ENCODE data around the gene TNFSF12.

DNA sequence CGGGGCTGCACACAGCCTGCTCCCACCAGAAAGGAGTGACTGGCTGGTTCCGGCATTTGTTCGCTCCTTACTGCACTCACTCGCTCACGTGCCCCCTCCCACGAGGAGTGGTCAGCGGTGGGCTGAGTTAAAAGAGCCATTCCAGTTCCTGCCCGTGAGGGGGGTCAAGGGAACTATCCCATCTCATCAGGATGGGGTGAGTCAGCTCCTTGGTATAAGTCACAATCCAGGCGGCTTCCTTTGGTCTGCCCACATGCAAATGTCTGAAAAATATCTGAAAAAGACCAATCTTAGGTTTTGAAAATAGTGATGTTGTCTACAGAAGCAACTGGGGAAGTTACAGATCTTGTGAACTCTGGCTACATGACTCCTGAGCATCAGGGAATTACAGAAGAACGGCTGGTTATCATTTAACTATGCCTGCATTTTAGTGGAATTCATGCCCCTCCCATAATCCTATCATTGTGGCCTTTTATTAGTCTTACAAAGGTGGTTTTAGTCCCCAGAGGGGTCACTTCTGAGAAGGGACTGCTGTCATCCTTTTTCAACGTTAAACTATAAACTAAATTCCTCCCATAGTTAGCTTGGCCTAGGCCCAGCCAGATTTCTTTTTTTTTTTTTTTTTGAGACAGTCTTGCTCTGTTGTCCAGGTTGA is 9.8 kb upstream of the TNFSF12 start:
- no peak for TF ChIP-seq POLR2A (IDR thresholded peaks at IDR 0.05)
- no peak for TF ChIP-seq POLR2AphosphoS5 (IDR thresholded peaks at IDR 0.05)
- TF ChIP-seq, protein P1, sequence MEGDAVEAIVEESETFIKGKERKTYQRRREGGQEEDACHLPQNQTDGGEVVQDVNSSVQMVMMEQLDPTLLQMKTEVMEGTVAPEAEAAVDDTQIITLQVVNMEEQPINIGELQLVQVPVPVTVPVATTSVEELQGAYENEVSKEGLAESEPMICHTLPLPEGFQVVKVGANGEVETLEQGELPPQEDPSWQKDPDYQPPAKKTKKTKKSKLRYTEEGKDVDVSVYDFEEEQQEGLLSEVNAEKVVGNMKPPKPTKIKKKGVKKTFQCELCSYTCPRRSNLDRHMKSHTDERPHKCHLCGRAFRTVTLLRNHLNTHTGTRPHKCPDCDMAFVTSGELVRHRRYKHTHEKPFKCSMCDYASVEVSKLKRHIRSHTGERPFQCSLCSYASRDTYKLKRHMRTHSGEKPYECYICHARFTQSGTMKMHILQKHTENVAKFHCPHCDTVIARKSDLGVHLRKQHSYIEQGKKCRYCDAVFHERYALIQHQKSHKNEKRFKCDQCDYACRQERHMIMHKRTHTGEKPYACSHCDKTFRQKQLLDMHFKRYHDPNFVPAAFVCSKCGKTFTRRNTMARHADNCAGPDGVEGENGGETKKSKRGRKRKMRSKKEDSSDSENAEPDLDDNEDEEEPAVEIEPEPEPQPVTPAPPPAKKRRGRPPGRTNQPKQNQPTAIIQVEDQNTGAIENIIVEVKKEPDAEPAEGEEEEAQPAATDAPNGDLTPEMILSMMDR (IDR thresholded peaks at IDR 0.05), result no peak
